MM.1S (cell line): ENCODE data around the gene NBEA.
"Not testable (repeated sequence)": the region's sequence is repeated elsewhere in the genome, so short reads cannot be mapped to it uniquely, and the experiment has no call there.

ENCODE experiments used
- DNase-seq: peaks from one replicate; pipeline ENCODE4 v3.0.0-alpha.2; 2015
- H2AFZ ChIP-seq: fragments of 300-600 bp; sonication (generic); 2 replicates; pipeline ENCODE4 v1.6.0; 2016; ENCODE audit warnings: antibody characterized with exemption, low read length
- H3F3A ChIP-seq: fragments of 300-600 bp; sonication (generic); 2 replicates; pipeline ENCODE4 v1.6.1; 2016; ENCODE audit warnings: mild to moderate bottlenecking, antibody characterized with exemption, low read length, moderate library complexity, mixed read lengths; ENCODE audit not compliant: insufficient read depth
- H3K27ac ChIP-seq: fragments of 300-600 bp; sonication (generic); 2 replicates; pipeline ENCODE4 v1.5.1; 2016; ENCODE audit warnings: mild to moderate bottlenecking, low read length
- H3K27me3 ChIP-seq: fragments of 300-600 bp; sonication (generic); replicated peaks from 2 replicates; pipeline ENCODE4 v1.6.0; 2016; ENCODE audit warnings: low read length; ENCODE audit not compliant: insufficient read depth
- H3K36me3 ChIP-seq: fragments of 300-600 bp; sonication (generic); replicated peaks from 2 replicates; pipeline ENCODE4 v1.6.1; 2016; ENCODE audit warnings: mild to moderate bottlenecking, low read length, mixed read lengths; ENCODE audit not compliant: insufficient read depth
- H3K4me1 ChIP-seq: fragments of 300-600 bp; sonication (generic); 2 replicates; pipeline ENCODE4 v1.6.1; 2016; ENCODE audit warnings: low read length, mixed read lengths
- H3K4me2 ChIP-seq: fragments of 300-600 bp; sonication (generic); 2 replicates; pipeline ENCODE4 v1.6.0; 2016; ENCODE audit warnings: low read depth, low read length
- H3K4me3 ChIP-seq: fragments of 300-600 bp; sonication (generic); 2 replicates; pipeline ENCODE4 v1.5.1; 2016; ENCODE audit warnings: low read length, mixed read lengths
- H3K79me2 ChIP-seq: fragments of 300-600 bp; sonication (generic); 2 replicates; pipeline ENCODE4 v1.6.1; 2016; ENCODE audit warnings: mixed run types, low read length, mixed read lengths
- H3K9ac ChIP-seq: fragments of 300-600 bp; sonication (generic); 2 replicates; pipeline ENCODE4 v1.6.1; 2016; ENCODE audit warnings: low read length, mixed read lengths
- H3K9me2 ChIP-seq: fragments of 300-600 bp; sonication (generic); replicated peaks from 2 replicates; pipeline ENCODE4 v1.6.1; 2016; ENCODE audit warnings: mild to moderate bottlenecking, low read length, mixed read lengths; ENCODE audit not compliant: insufficient read depth
- H3K9me3 ChIP-seq: fragments of 300-600 bp; sonication (generic); replicated peaks from 2 replicates; pipeline ENCODE4 v1.6.1; 2016; ENCODE audit warnings: mild to moderate bottlenecking, low read length, mixed read lengths; ENCODE audit not compliant: insufficient read depth
- H4K20me1 ChIP-seq: fragments of 300-600 bp; sonication (generic); 2 replicates; pipeline ENCODE4 v1.6.1; 2016; ENCODE audit warnings: mild to moderate bottlenecking, low read length, moderate library complexity, mixed read lengths; ENCODE audit not compliant: insufficient read depth
- EZH2 ChIP-seq: fragments of 300-600 bp; sonication (generic); optimal IDR thresholded peaks from 2 replicates; pipeline ENCODE3; 2017; ENCODE audit warnings: low read depth, mild to moderate bottlenecking, antibody characterized with exemption, low read length, mixed read lengths
- EZH2phosphoT487 ChIP-seq: fragments of 300-600 bp; sonication (generic); IDR thresholded peaks from 2 replicates; pipeline ENCODE4 v1.6.1; 2018; ENCODE audit warnings: antibody characterized with exemption, low read length
- TF ChIP-seq, protein P1 (sequence below): fragments of 300-600 bp; sonication (generic); IDR thresholded peaks from 2 replicates; pipeline ENCODE4 v1.5.1; 2016; ENCODE audit warnings: antibody characterized with exemption, low read length, mixed read lengths

The NBEA gene

DNA sequence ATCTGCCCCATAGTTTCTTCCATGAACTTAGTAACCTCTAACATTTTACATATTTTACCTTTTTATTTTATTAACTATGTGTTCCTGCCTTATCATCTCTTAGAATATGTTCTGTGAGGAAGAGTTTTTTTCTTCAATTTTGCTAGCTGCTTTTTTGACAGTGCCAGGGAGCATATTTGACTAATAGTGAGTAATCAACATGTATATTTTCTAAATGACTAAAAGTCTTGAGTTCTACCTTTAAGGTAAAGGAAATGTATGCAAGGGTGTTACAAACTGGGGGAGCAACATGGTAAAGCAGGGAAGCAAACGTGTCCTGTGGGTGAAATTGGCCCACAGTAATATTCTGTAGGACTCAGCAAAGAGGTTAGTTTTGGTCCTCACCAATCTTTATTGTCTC is 165.5 kb downstream of the NBEA start:
- Histone ChIP-seq H3K27me3 (no peaks in the 10 kb centered on the region), H3K9me3 (no peaks in the 10 kb centered on the region), H3F3A (no peaks in the 10 kb centered on the region), H3K4me2 (no peak overlapping the region), H3K27ac (no peak overlapping the region), H4K20me1 (no peaks in the 10 kb centered on the region), H3K9ac (no peak overlapping the region), H3K9me2 (no peaks in the 10 kb centered on the region), H3K4me1 (no peaks in the 10 kb centered on the region), H3K79me2 (no peaks in the 10 kb centered on the region), H3K4me3 (no peak overlapping the region), H2AFZ (no peak overlapping the region), H3K36me3 (no peaks in the 10 kb centered on the region)
- no peak for TF ChIP-seq EZH2
- TF ChIP-seq, protein P1, sequence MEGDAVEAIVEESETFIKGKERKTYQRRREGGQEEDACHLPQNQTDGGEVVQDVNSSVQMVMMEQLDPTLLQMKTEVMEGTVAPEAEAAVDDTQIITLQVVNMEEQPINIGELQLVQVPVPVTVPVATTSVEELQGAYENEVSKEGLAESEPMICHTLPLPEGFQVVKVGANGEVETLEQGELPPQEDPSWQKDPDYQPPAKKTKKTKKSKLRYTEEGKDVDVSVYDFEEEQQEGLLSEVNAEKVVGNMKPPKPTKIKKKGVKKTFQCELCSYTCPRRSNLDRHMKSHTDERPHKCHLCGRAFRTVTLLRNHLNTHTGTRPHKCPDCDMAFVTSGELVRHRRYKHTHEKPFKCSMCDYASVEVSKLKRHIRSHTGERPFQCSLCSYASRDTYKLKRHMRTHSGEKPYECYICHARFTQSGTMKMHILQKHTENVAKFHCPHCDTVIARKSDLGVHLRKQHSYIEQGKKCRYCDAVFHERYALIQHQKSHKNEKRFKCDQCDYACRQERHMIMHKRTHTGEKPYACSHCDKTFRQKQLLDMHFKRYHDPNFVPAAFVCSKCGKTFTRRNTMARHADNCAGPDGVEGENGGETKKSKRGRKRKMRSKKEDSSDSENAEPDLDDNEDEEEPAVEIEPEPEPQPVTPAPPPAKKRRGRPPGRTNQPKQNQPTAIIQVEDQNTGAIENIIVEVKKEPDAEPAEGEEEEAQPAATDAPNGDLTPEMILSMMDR, result no peak
- no peak for DNase-seq

DNA sequence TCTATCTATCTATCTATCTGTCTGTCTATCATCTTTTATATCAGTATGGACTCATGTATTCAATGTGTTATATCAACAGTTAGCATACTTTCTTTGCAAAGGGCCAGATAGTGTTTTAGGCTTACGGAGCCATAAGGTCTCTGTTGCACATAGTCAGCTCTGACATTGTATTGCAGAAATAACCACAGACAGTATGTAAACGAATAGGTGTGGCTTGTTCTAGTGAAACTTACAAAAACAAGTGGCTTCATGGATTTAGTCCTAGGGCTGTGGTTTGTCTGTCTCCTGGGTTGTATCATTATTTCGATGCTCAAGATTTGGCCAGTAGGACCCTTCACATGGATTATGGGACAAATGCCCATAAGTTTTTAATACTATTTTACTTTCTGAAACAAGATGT is 171.5 kb downstream of the NBEA start:
- H4K20me1 ChIP-seq, H3K36me3 ChIP-seq, H3K9me3 ChIP-seq, H3K4me2 ChIP-seq, H3K27me3 ChIP-seq, H3F3A ChIP-seq, H2AFZ ChIP-seq, H3K4me3 ChIP-seq, H3K9me2 ChIP-seq, H3K79me2 ChIP-seq, H3K9ac ChIP-seq, DNase-seq, H3K27ac ChIP-seq, H3K4me1 ChIP-seq: not testable (repeated sequence)

DNA sequence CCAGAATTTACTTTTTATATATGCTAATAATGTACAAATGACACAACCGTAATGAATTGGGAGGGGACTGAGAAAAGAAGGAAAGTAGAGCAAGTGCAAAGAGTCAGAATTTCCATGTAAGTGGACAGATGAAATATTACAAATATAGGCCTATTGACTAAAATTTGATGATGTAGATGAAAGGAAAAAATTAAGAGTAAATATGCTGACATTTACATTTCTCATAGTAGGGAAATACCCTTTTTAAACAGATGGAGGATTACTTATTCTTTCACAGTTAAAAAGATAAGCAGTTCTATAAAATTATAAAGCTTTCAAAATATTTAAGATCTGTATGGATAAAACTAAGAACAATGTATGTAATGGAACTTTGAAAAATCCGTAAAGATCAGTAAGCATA is 185.4 kb downstream of the NBEA start:
- no peak overlapping the region for H3K9ac ChIP-seq
- no peak for DNase-seq
- H3K36me3 ChIP-seq, result no peaks in the 10 kb centered on the region
- no peak overlapping the region for H3K4me3 ChIP-seq
- H3K27ac ChIP-seq, result no peak overlapping the region
- no peaks in the 10 kb centered on the region for H4K20me1 ChIP-seq
- no peaks in the 10 kb centered on the region for H3K27me3 ChIP-seq
- no peaks in the 10 kb centered on the region for H3K9me3 ChIP-seq
- H2AFZ ChIP-seq, result no peak overlapping the region
- H3F3A ChIP-seq, result no peaks in the 10 kb centered on the region
- TF ChIP-seq EZH2phosphoT487 (no peak), EZH2 (no peak)
- TF ChIP-seq, protein P1, result no peak
- no peaks in the 10 kb centered on the region for H3K4me1 ChIP-seq
- no peaks in the 10 kb centered on the region for H3K9me2 ChIP-seq
- no peak overlapping the region for H3K4me2 ChIP-seq
- H3K79me2 ChIP-seq, result no peaks in the 10 kb centered on the region

DNA sequence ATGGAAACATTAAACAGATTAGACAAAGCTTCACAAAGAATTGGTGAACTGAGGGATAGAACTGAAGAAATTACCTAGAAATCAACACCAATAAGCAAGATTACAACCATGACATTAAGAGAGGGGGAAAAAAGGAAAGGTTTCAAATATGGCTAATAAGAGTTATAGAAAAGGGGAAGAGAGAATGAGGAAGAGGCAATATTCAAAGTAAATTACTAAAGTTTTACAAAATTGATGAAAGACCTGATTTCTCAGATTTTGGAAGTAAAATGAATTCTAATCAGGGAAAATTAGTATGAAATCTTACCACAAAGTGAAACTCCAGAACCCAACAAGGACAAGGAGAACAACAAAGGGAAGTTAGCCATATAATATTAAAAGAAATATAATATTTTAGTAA is 187.4 kb downstream of the NBEA start:
- TF ChIP-seq EZH2, result no peak
- TF ChIP-seq EZH2phosphoT487, result no peak
- TF ChIP-seq, protein P1, result no peak
- no peak overlapping the region for H3K27ac ChIP-seq
- no peaks in the 10 kb centered on the region for H3F3A ChIP-seq
- H3K9me2 ChIP-seq, result no peaks in the 10 kb centered on the region
- H3K27me3 ChIP-seq, result no peaks in the 10 kb centered on the region
- no peaks in the 10 kb centered on the region for H3K9me3 ChIP-seq
- no peak overlapping the region for H3K4me3 ChIP-seq
- H2AFZ ChIP-seq, result no peak overlapping the region
- H4K20me1 ChIP-seq, result no peaks in the 10 kb centered on the region
- no peak for DNase-seq
- no peaks in the 10 kb centered on the region for H3K79me2 ChIP-seq
- no peaks in the 10 kb centered on the region for H3K36me3 ChIP-seq
- no peak overlapping the region for H3K4me2 ChIP-seq
- H3K9ac ChIP-seq, result no peak overlapping the region
- no peaks in the 10 kb centered on the region for H3K4me1 ChIP-seq
